B cell (primary cell): ENCODE results near the gene ICAM1. TPM values are rescaled to one million over a fixed set of nuclear protein-coding genes. Genes with fewer than 3 reads are reported as not detected.

Experiments used
- ATAC-seq: fragments of 200-7000 bp; cut with Tn5 transposase; one replicate; pipeline ENCODE4 v1.10.0; 2021; ENCODE audit warnings: low read depth, mild to moderate bottlenecking, moderate number of reproducible peaks, moderate library complexity
- CTCF ChIA-PET: fragments of 350-600 bp; sonication (Branson Sonifier 250); formaldehyde crosslinking; loops from one replicate; lab custom pipeline; 2021; ENCODE audit warnings: antibody characterized with exemption, inconsistent platforms; lab: Charles Lee
- POLR2A ChIA-PET: fragments of 350-600 bp; sonication (Branson Sonifier 250); formaldehyde crosslinking; loops from one replicate; lab custom pipeline; 2021; ENCODE audit warnings: antibody characterized with exemption; lab: Charles Lee
- DNase-seq: peaks from one replicate; pipeline ENCODE4 v3.0.0; 2013
- H2AFZ ChIP-seq: 2 replicates; pipeline ENCODE4 v1.6.1; 2012; ENCODE audit warnings: mild to moderate bottlenecking, low read depth, low read length; ENCODE audit not compliant: insufficient read depth, poor library complexity, severe bottlenecking
- H3K27ac ChIP-seq, 2 donors: 1 replicate in 1 of 2; 2 replicates in 1 of 2; pipeline ENCODE4 v1.5.1; 2012 to 2013; ENCODE audit warnings: low read length in 2 of 2, mild to moderate bottlenecking in 2 of 2, moderate library complexity in 1 of 2
- H3K27me3 ChIP-seq, 4 experiments: fragments of 200-600 bp in 1 of 4; sonication (generic) in 1 of 4; replicated peaks in 1 of 4; 1 replicate in 2 of 4; 2 replicates in 2 of 4; pipeline versions ENCODE4 v1.6.1 to v1.7.0; 2013 to 2016; ENCODE audit warnings: low read length in 3 of 4, mild to moderate bottlenecking in 2 of 4, mixed read lengths in 1 of 4, moderate library complexity in 1 of 4; ENCODE audit not compliant: insufficient read depth in 4 of 4, control insufficient read depth in 3 of 4; ENCODE audit errors: control extremely low read depth in 1 of 4
- H3K36me3 ChIP-seq, 2 experiments: replicated peaks in 1 of 2; 1 replicate in 1 of 2; 2 replicates in 1 of 2; pipeline versions ENCODE4 v1.6.1 to v1.7.1; 2013; ENCODE audit warnings: low read length in 1 of 2; ENCODE audit not compliant: insufficient read depth in 2 of 2, control insufficient read depth in 1 of 2; ENCODE audit errors: control extremely low read depth in 1 of 2, extremely low read depth in 1 of 2
- H3K4me1 ChIP-seq, 2 donors: fragments of 200-600 bp in 1 of 2; sonication (generic) in 1 of 2; 1 replicate in 1 of 2; 2 replicates in 1 of 2; pipeline versions ENCODE4 v1.5.1 to v1.6.1; 2013 to 2017; ENCODE audit warnings: low read length in 2 of 2; ENCODE audit not compliant: control insufficient read depth in 2 of 2, insufficient read depth in 2 of 2
- H3K4me2 ChIP-seq: replicated peaks from 2 replicates; pipeline ENCODE3; 2012; ENCODE audit warnings: mild to moderate bottlenecking, low read depth, low read length; ENCODE audit not compliant: poor library complexity, severe bottlenecking
- H3K4me3 ChIP-seq, 5 experiments: fragments of 200-600 bp in 1 of 5; sonication (generic) in 1 of 5; 1 replicate in 3 of 5; 2 replicates in 2 of 5; pipeline versions ENCODE4 v1.5.1 to v1.7.0; 2011 to 2016; ENCODE audit warnings: low read length in 4 of 5, mild to moderate bottlenecking in 4 of 5, low read depth in 2 of 5, control low read depth in 1 of 5, moderate library complexity in 1 of 5; ENCODE audit not compliant: insufficient read depth in 1 of 5; ENCODE audit errors: control extremely low read depth in 1 of 5, extremely low read depth in 1 of 5
- H3K79me2 ChIP-seq: fragments of 200-600 bp; sonication (generic); one replicate; pipeline ENCODE4 v1.6.0; 2016; ENCODE audit warnings: low read length; ENCODE audit not compliant: control insufficient read depth, insufficient read depth
- H3K9ac ChIP-seq: fragments of 200-600 bp; sonication (generic); 2 replicates; pipeline ENCODE4 v1.6.1; 2017; ENCODE audit warnings: mild to moderate bottlenecking, low read length, moderate library complexity
- H3K9me3 ChIP-seq, 3 donors: one replicate each; pipeline versions ENCODE4 v1.6.1 to v1.7.1; 2013; ENCODE audit warnings: low read length in 2 of 3; ENCODE audit not compliant: control insufficient read depth in 2 of 3, insufficient read depth in 1 of 3; ENCODE audit errors: control extremely low read depth in 1 of 3
- H4K20me1 ChIP-seq: 2 replicates; pipeline ENCODE4 v1.6.0; 2012; ENCODE audit warnings: mild to moderate bottlenecking, low read length; ENCODE audit not compliant: insufficient read depth, control insufficient read depth, poor library complexity, severe bottlenecking
- H3K27ac Mint-ChIP-seq: one replicate; pipeline ENCODE4 v1.8.0; 2021; ENCODE audit warnings: mixed read lengths
- H3K27me3 Mint-ChIP-seq: one replicate; pipeline ENCODE4 v1.8.0; 2021; ENCODE audit warnings: mixed read lengths
- H3K4me1 Mint-ChIP-seq: one replicate; pipeline ENCODE4 v1.8.0; 2021; ENCODE audit warnings: mixed read lengths
- H3K4me3 Mint-ChIP-seq: one replicate; pipeline ENCODE4 v1.8.0; 2021; ENCODE audit warnings: mixed read lengths
- H3K9me3 Mint-ChIP-seq: one replicate; pipeline ENCODE4 v1.8.0; 2022; ENCODE audit warnings: mixed read lengths; ENCODE audit not compliant: insufficient read depth
- CTCF ChIP-seq: fragments of 200-600 bp; IDR thresholded peaks from one replicate; pipeline ENCODE4 v1.8.0; 2022; ENCODE audit warnings: antibody characterized with exemption, mild to moderate bottlenecking
- EZH2 ChIP-seq: IDR thresholded peaks from 2 replicates; pipeline ENCODE4 v1.6.1; 2012; ENCODE audit warnings: borderline replicate concordance, low read depth, mild to moderate bottlenecking, moderate library complexity, low read length; ENCODE audit not compliant: insufficient read depth, poor library complexity, severe bottlenecking
- WGBS: methylation state at CpG from one replicate; pipeline ENCODE4 v1.1.5; 2013; ENCODE audit warnings: missing lambda C conversion rate; ENCODE audit not compliant: insufficient coverage; 5-methylcytosine and 5-hydroxymethylcytosine counted together
- intact Hi-C: fragments of 100-400 bp; cut with micrococcal nuclease; formaldehyde crosslinking; loops from one replicate; pipeline ENCODE4 v1.10.0; 2022
- polyA plus RNA-seq: library from polyadenylated mRNA; depleted of rRNA; stranded (reverse); fragments of >200 nt; gene quantifications from 2 replicates; pipeline ENCODE4 v1.2.3, GENCODE V29; 2012
- total RNA-seq, 2 donors: library from RNA; stranded (reverse); fragments of 120-200 nt in 1 of 2; gene quantifications; 1 replicate in 1 of 2; 2 replicates in 1 of 2; pipeline versions ENCODE4 v1.2.3 to v1.2.4, GENCODE V29; 2013 to 2022

Gene ICAM1
- total and polyA plus RNA-seq, 2 donors (not counting 1 experiment from before 2014, with no cell fraction given): 7.3 to 11.9 TPM

- peak; percentile 93 for DNase-seq
- ATAC-seq: peak; percentile 64
- 1% methylated on average over 33 of the region's 37 CpGs for WGBS
- peak overlapping the region; percentile 84 for H3K4me2 ChIP-seq
- intact Hi-C loops: loop anchor here (1.0 to 2.0 kb wide), 6 partner anchors 17 to 111 kb away; partner anchors contain the start of genes FDX2, ICAM4, RAVER1 and TYK2
- peak overlapping the region; percentile 88 for H3K4me3 Mint-ChIP-seq
- no peaks in the 10 kb centered on the region for H3K27me3 ChIP-seq
- H3K4me1 Mint-ChIP-seq: peaks cover 35% of the 10 kb centered on the region
- peak overlapping the region; percentile 41 to 72 (median 56) for H3K4me3 ChIP-seq
- H3K4me1 ChIP-seq: peaks cover 13 to 35% of the 10 kb centered on the region in 2 donors
- CTCF ChIA-PET: interaction anchor here (0.7 to 9.2 kb wide), 25 partner anchors 10 to 372 kb away, joined by 3 to 570 read pairs (median 6); partner anchors contain the start of genes CDC37, ICAM4, ICAM5 and KRI1
- H3K79me2 ChIP-seq: peaks cover 3% of the 10 kb centered on the region
- H3K27ac ChIP-seq: peak overlapping the region; percentile 90 to 97
- POLR2A ChIA-PET: interaction anchor here (0.6 to 3.5 kb wide), 12 partner anchors 10 to 374 kb away, joined by 3 to 32 read pairs (median 4); partner anchors contain the start of genes ICAM4, ICAM5, RAVER1 and TYK2
- peak overlapping the region; percentile 94 for H3K27ac Mint-ChIP-seq
- H4K20me1 ChIP-seq: no peaks in the 10 kb centered on the region
- H3K9ac ChIP-seq: peak overlapping the region; percentile 74
- peaks cover 0 to 3% of the 10 kb centered on the region in 2 experiments for H3K36me3 ChIP-seq
- peak overlapping the region; percentile 12 for H2AFZ ChIP-seq
- no peaks in the 10 kb centered on the region for H3K9me3 ChIP-seq
- TF ChIP-seq CTCF (no peak), EZH2 (no peak)
- H3K9me3 Mint-ChIP-seq: no peaks in the 10 kb centered on the region
- H3K27me3 Mint-ChIP-seq: no peaks in the 10 kb centered on the region
These were observed 722 bp upstream of the ICAM1 start for GRCh38 chr19:10270180-10270615.

GRCh38 chr19:10271543-10272086 lies 695 bp downstream of the ICAM1 start:
- peaks cover 0 to 5% of the 10 kb centered on the region in 2 experiments for H3K36me3 ChIP-seq
- Mint-ChIP-seq H3K4me1 (peaks cover 35% of the 10 kb centered on the region), H3K4me3 (peak overlapping the region; percentile 88), H3K27me3 (no peaks in the 10 kb centered on the region), H3K9me3 (no peaks in the 10 kb centered on the region), H3K27ac (peak overlapping the region; percentile 94)
- peak overlapping the region; percentile 84 for H3K4me2 ChIP-seq
- CTCF ChIA-PET: interaction anchor here (0.6 to 9.2 kb wide), 17 partner anchors 12 to 340 kb away, joined by 3 to 570 read pairs (median 5); partner anchors contain the start of genes CDC37, DNMT1, ICAM4 and ICAM5
- TF ChIP-seq CTCF (no peak), EZH2 (no peak)
- DNase-seq (peak; percentile 96), ATAC-seq (peak; percentile 42)
- no peaks in the 10 kb centered on the region for H4K20me1 ChIP-seq
- H3K9me3 ChIP-seq: no peaks in the 10 kb centered on the region
- H3K27me3 ChIP-seq: no peaks in the 10 kb centered on the region
- H3K4me1 ChIP-seq: peaks cover 13 to 35% of the 10 kb centered on the region in 2 donors
- peaks cover 3% of the 10 kb centered on the region for H3K79me2 ChIP-seq
- H2AFZ ChIP-seq: no peak overlapping the region
- POLR2A ChIA-PET: interaction anchor here (0.6 to 3.5 kb wide), 8 partner anchors 13 to 144 kb away, joined by 3 to 32 read pairs (median 12); partner anchors contain the start of genes ICAM4, ICAM5, RAVER1 and TYK2
- H3K4me3 ChIP-seq: peak overlapping the region; percentile 34 to 72 (median 56)
- peak overlapping the region; percentile 90 to 97 for H3K27ac ChIP-seq
- intact Hi-C loops: loop anchor here (2.0 kb wide), 3 partner anchors 15 to 109 kb away; partner anchors contain the start of genes ICAM4 and TYK2
- WGBS: 13% methylated on average over 9 of the region's 12 CpGs
- H3K9ac ChIP-seq: peak overlapping the region; percentile 74
